Measurements from ENCODE around the gene FBXL15.

FBXL15 gene

GRCh38 chr10:102411341-102412255 lies 9.0 kb upstream of the FBXL15 start:
- DNase-seq = no peak

GRCh38 chr10:102412293-102412692 lies 8.3 kb upstream of the FBXL15 start:
- no peak for DNase-seq

GRCh38 chr10:102413053-102413705 lies 7.5 kb upstream of the FBXL15 start:
- peak; percentile 71 for DNase-seq

- no peak for DNase-seq
These were observed 6.7 kb upstream of the FBXL15 start for GRCh38 chr10:102413806-102414561.

GRCh38 chr10:102414749-102415148 lies 5.9 kb upstream of the FBXL15 start:
- DNase-seq = no peak

GRCh38 chr10:102416283-102416682 lies 4.4 kb upstream of the FBXL15 start:
- DNase-seq = no peak

GRCh38 chr10:102416695-102417094 lies 3.9 kb upstream of the FBXL15 start:
- no peak for DNase-seq

GRCh38 chr10:102418622-102419268 lies 1.9 kb upstream of the FBXL15 start, which contains the start of gene PSD:
PSD (minus strand) TSS chr10:102418785; CDS start chr10:102417038, 1,747 bp downstream.
- DNase-seq = peak; percentile 71

- DNase-seq = peak; percentile 65
These were observed 1.1 kb upstream of the FBXL15 start for GRCh38 chr10:102419269-102420180.

- DNase-seq = no peak
These were observed 389 bp upstream of the FBXL15 start for GRCh38 chr10:102420181-102420713.

- no peak for DNase-seq
These were observed 796 bp downstream of the FBXL15 start for GRCh38 chr10:102421507-102421756.

GRCh38 chr10:102421757-102422512 lies 1.3 kb downstream of the FBXL15 start:
- no peak for DNase-seq

- DNase-seq = no peak
These were observed 2.0 kb downstream of the FBXL15 start for GRCh38 chr10:102422545-102423129.

- no peak for DNase-seq
These were observed 2.8 kb downstream of the FBXL15 start for GRCh38 chr10:102423372-102423968.

GRCh38 chr10:102424145-102424544 lies 3.5 kb downstream of the FBXL15 start:
- DNase-seq = no peak

- DNase-seq = no peak
These were observed 4.3 kb downstream of the FBXL15 start for GRCh38 chr10:102424916-102425315.

GRCh38 chr10:102425444-102425843 lies 4.8 kb downstream of the FBXL15 start:
- no peak for DNase-seq

- no peak for DNase-seq
These were observed 6.2 kb downstream of the FBXL15 start for GRCh38 chr10:102426803-102427287.

GRCh38 chr10:102429468-102429867 lies 8.8 kb downstream of the FBXL15 start:
- DNase-seq = no peak
